PC-9 (cell line): Measurements from ENCODE around the gene EBF4.

Experiments
- EZH2 ChIP-seq: fragments of 200-600 bp; sonication (generic); IDR thresholded peaks from 2 replicates; pipeline ENCODE4 v1.8.0; 2017; ENCODE audit warnings: antibody characterized with exemption, low read depth
- TF ChIP-seq, protein P1 (sequence below): fragments of 200-600 bp; sonication (generic); conservative IDR thresholded peaks from 2 replicates; pipeline ENCODE4 v1.6.1; 2017; ENCODE audit warnings: mixed run types, antibody characterized with exemption, mild to moderate bottlenecking, moderate library complexity

DNA sequence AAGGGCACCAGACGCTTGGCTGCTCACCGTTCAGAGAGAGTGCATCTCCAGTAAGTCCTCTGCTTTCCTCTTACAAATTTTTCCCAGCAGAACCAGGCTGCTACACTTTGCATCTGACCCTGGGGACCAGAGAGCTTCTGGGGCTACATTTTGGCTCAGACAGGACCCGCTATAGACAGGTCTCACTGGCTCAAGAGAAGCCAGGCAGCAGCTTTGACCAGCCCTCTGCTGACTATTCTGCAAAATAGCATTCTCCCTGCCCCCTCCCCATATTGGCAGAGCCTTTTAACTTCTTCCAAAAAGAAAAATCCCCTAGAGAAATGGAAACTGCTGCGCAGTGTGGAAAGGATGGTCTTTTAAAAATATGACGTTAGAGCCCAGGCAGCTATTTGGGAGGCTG is 70.6 kb downstream of the EBF4 start:
- no peak for TF ChIP-seq EZH2
- TF ChIP-seq, protein P1, sequence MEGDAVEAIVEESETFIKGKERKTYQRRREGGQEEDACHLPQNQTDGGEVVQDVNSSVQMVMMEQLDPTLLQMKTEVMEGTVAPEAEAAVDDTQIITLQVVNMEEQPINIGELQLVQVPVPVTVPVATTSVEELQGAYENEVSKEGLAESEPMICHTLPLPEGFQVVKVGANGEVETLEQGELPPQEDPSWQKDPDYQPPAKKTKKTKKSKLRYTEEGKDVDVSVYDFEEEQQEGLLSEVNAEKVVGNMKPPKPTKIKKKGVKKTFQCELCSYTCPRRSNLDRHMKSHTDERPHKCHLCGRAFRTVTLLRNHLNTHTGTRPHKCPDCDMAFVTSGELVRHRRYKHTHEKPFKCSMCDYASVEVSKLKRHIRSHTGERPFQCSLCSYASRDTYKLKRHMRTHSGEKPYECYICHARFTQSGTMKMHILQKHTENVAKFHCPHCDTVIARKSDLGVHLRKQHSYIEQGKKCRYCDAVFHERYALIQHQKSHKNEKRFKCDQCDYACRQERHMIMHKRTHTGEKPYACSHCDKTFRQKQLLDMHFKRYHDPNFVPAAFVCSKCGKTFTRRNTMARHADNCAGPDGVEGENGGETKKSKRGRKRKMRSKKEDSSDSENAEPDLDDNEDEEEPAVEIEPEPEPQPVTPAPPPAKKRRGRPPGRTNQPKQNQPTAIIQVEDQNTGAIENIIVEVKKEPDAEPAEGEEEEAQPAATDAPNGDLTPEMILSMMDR = no peak
